GM12872 (cell line): Measurements from ENCODE around the gene NTHL1.

Experiments used
- TF ChIP-seq, protein P1 (sequence below): IDR thresholded peaks from 3 replicates; pipeline ENCODE4 v1.5.1; 2011; ENCODE audit warnings: low read depth, mild to moderate bottlenecking, low read length, moderate library complexity; ENCODE audit not compliant: insufficient read depth

Gene NTHL1

GRCh38 chr16:2053211-2053610, 5.6 kb upstream of the NTHL1 start:
- TF ChIP-seq, protein P1, sequence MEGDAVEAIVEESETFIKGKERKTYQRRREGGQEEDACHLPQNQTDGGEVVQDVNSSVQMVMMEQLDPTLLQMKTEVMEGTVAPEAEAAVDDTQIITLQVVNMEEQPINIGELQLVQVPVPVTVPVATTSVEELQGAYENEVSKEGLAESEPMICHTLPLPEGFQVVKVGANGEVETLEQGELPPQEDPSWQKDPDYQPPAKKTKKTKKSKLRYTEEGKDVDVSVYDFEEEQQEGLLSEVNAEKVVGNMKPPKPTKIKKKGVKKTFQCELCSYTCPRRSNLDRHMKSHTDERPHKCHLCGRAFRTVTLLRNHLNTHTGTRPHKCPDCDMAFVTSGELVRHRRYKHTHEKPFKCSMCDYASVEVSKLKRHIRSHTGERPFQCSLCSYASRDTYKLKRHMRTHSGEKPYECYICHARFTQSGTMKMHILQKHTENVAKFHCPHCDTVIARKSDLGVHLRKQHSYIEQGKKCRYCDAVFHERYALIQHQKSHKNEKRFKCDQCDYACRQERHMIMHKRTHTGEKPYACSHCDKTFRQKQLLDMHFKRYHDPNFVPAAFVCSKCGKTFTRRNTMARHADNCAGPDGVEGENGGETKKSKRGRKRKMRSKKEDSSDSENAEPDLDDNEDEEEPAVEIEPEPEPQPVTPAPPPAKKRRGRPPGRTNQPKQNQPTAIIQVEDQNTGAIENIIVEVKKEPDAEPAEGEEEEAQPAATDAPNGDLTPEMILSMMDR: no peak

DNA sequence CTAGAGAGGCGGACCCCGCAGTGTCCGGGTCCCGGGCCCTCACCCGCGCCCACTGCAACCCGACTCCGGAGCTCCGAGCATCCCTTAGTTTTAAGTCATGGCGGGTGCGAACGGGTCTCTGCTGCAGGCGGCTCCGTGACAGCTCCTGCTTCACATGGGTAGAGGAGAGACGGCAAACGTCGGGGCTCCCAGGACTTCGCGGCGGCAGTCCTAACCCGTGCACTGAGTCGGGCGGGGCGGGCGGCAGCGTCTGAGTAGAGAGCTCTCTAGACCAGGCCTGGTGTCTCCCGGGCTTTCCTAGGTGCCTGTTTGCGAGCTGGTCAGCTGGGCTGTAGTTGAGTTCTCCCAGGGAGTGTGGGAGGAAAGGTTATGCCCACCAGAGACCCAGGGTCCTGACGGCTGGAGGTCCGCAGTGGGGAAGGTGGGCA, 496 bp upstream of the NTHL1 start:
- TF ChIP-seq, protein P1: no peak

- TF ChIP-seq, protein P1: no peak
These were observed 723 bp downstream of the NTHL1 start for GRCh38 chr16:2046893-2047329.

GRCh38 chr16:2045965-2046892, 1.4 kb downstream of the NTHL1 start:
- TF ChIP-seq, protein P1: no peak

DNA sequence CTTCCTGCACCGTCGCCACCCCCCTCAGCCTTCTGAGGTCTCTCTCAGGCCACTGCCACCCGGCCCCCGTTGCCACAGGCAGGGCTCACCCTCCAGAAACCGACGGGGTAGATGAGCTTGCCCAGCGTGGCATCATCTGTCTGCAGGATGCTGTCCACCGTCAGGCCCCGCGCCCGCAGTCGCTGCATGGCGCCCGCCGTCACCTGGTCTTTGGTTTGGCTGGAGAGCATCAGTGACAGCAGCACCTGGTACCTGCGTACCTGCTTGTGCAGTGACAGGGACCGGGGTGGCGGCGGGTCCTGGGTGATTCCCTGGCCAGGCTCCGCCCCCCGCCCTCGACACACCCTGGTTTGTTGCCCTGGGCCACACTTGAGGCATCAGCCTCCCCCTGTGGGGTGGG, 3.1 kb downstream of the NTHL1 start:
- TF ChIP-seq, protein P1: no peak

DNA sequence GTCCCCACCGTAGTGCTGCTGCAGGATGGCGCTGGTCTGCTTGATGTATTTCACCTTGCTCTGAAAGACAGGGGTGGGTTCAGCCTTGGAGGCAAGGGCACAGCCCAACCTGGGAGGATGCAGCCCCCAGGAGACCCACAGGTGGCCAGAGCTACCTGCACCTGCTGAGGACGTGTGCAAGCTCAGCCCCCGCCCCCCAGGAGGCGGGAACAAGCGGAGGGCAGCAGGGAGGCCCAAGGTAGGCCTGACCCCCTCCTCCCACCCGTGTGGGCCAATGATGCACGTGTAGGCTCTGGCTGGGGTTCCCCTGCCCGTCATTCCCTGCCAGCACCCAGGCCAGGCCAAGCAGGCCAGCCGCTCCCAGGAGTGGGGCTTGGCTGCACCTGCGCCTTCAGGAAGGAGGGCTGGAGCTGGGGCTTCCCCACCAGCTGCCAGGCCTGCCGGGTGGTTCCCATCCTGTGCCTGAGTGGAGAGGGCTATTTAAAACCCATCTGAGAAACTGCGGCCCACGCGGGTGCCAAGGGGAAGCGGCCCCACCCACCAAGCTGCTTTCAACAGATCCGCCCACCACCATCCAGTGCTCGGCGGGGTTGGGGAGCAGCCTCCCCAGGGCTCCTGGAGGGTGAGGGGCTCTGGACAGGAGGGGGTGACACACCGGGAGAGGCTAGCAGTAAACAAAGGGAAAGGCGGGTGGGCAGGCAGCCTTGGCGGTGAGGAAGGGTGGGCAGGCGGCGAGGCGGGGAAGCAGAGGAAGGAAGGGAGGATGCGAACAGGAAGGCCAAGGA, 3.8 kb downstream of the NTHL1 start:
- TF ChIP-seq, protein P1: no peak

GRCh38 chr16:2042986-2043666, 4.5 kb downstream of the NTHL1 start:
- TF ChIP-seq, protein P1: no peak
